ENCODE measurements around the gene ARHGDIA.

ARHGDIA gene

DNA sequence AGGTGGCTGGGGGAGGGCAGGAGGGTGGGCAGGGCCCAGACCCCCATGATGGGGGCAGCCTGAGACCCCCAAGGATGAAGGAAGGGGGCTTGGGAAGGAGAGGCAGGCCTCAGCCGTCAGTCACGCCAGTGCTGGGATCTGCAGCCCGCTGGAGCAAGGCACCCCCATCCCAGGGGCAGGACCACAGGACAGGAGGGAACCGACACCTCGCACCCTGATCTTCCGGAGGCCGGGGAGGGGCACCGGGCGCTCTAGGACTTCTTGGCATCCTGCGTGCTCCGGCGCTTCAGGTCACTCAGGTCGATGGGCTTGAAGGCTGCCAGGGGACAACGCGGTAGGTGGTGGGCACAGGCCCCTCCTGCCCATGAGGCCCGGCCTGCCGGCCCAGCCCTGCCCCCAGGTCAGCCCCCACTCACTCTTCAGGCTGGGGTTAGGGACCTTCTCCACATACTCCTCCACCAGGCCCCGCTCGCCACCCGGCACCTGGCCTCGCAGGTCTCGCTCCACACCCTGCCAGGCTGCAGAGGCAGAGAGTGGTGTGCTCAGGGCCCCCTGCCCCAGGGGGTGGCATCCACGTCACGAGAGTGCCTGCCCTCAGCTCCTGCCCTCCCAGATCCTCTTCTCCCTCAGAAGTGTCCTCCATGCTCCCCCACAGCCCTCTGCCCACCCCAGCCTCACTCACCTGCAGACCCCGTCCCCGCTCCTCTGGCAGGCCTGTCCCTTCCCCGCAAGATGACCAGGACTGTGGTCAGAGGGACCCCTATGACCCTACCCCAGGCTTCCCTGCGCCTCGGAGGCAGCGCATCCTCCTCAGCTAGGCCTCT, 47.9 kb downstream of the ARHGDIA start:
- no peak for DNase-seq

DNA sequence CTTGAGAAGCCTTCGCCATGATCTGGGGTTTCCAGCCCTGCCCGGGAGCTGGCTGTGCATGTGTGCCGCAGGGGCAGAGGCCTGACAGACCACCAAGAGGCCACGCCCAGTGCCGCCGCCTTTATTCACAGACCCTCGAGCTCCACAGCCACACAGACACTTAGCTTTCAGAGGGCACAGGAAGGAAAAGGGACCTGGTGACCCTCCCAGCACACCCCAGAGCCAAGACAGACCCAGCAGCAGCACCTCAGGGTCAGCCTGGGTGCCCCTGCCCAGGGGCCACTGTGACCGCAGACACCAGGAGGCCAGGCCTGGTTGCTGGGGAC, 48.9 kb downstream of the ARHGDIA start:
- DNase-seq: no peak

DNA sequence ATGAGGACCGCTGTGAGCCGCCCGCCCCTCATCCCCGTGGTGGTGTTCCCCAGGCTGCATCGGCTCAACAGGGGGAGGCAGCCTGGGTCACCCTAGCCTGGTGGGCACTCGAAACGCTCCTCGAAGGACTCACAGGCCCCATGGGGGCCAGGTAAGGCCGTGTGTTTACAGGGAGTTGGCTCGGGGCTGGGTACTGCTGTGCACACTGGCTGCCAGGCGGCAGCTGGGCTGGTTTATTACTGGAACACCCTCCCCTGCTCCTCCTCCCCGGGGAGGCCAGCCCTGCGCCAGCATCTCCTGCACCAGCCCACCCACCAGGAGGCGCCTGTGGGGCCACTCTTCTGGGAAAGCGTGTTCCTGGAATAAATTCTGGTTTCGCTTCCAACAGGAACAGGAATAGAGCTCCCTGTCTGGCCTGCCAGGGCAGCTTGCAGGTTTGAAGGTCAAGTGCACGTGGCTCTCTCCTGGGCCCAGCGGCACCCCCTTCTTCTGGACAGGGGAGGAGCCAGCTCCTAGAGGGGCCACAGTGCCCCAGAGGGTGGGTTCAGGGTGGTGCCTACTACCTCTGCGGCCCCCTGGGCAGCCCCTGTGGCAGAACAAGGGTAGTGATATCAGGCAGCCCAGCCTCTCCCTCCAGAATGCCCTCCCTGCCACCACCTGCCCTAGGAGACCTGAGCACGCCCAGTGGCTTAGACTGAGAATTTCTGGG, 49.4 kb downstream of the ARHGDIA start:
- no peak for DNase-seq

DNA sequence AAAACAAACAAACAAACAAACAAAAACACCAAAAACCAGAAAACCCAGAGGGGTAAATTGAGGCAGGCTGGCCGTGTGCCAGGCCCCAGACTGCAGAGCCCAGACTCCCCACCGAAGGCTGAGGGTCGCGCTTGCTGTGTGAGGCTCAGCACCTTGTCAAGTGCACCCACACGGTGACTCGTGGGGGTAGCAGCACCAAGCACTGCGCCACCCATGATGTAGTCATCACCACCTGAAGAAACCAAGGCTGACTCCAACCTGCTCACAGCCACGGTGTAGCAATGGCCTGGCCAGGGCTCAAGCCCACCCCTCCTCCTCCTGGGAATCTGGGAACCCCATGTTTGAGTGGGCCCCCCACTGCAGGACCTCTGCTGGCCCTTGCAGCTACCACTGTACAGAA, 50.0 kb downstream of the ARHGDIA start:
- DNase-seq: no peak

DNA sequence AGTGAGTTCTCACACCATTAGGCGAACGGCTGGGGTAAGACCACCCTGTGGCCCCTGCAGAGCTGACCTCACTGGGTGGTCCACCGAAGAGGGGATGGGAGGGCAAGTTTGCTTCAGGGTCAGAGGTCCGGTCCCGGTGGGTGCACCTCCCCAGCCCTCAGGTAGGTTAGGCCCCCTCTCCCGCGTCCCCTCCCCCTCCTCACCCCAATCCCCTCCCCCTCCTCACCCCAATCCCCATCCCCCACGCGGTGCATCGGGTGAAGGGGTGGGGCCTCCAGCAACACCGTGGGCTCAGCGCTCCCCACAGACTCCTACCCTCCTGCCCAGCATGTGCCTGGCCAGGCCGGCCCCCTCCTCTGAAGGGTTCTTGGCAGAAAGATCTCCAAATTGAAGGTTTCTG, 51.4 kb downstream of the ARHGDIA start:
- no peak for DNase-seq

DNA sequence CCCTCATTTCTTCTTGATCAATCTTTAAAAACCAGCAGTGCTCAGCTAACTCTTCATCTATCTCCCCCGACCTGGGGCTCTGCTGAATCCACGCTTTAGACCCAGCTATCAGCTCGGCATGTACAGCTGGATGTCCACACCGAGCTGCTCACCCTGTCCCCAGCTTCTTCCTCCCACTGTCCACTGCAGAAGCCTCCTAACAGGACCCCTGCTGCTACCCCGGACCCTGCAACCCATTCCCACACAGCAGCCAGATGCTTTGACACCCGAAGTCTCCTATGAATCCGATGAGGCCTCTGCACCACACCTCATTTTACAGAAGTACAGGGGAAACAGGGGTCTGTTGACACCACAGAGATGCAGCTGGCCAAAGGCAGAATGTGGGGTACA, 53.4 kb downstream of the ARHGDIA start:
- DNase-seq: no peak

Data from eye (tissue), 1 donor.